Amygdala (tissue), 56 donors: Measurements from ENCODE around the gene TTF1.

Experiments
- DNase-seq, 56 donors: peaks; one replicate each; lab custom pipeline; 2025; lab: John Stamatoyannopoulos, UW

Gene TTF1

GRCh38 chr9:132367613-132368313, 38.9 kb downstream of the TTF1 start:
- peak in 1 of 56 donors; percentile 4 for DNase-seq

GRCh38 chr9:132366481-132366880, 40.2 kb downstream of the TTF1 start:
- DNase-seq = no peak

GRCh38 chr9:132365986-132366385, 40.7 kb downstream of the TTF1 start:
- DNase-seq = no peak

- DNase-seq = no peak
These were observed 42.6 kb downstream of the TTF1 start for GRCh38 chr9:132364068-132364467.

GRCh38 chr9:132357764-132358163, 48.9 kb downstream of the TTF1 start:
- no peak for DNase-seq

GRCh38 chr9:132356324-132356924, 50.2 kb downstream of the TTF1 start:
- DNase-seq = no peak

GRCh38 chr9:132354637-132355355, 51.8 kb downstream of the TTF1 start, which contains the start of gene SETX:
Gene SETX, minus strand, starts transcription at chr9:132354986. Its CDS starts 5,558 bp downstream, at chr9:132349428.
- DNase-seq = peak; percentile 68 to 98 (median 94)

- no peak for DNase-seq
These were observed 55.1 kb downstream of the TTF1 start for GRCh38 chr9:132351404-132352045.

- no peak for DNase-seq
These were observed 55.8 kb downstream of the TTF1 start for GRCh38 chr9:132350861-132351315.

- no peak for DNase-seq
These were observed 58.0 kb downstream of the TTF1 start for GRCh38 chr9:132348676-132349075.

GRCh38 chr9:132346177-132346576, 60.5 kb downstream of the TTF1 start:
- no peak for DNase-seq

- DNase-seq = peak in 30 of 56 donors; percentile 2 to 71 (median 32)
These were observed 65.3 kb downstream of the TTF1 start for GRCh38 chr9:132341177-132341840.

GRCh38 chr9:132334364-132334763, 72.3 kb downstream of the TTF1 start:
- no peak for DNase-seq

GRCh38 chr9:132333556-132333955, 73.1 kb downstream of the TTF1 start:
- DNase-seq = no peak

GRCh38 chr9:132328580-132328979, 78.1 kb downstream of the TTF1 start:
- no peak for DNase-seq

- DNase-seq = no peak
These were observed 79.1 kb downstream of the TTF1 start for GRCh38 chr9:132327537-132327936.
